GM19324 (cell line): Measurements from ENCODE around the gene PCDH9.
"Not testable (repeated sequence)": the region's sequence is repeated elsewhere in the genome, so short reads cannot be mapped to it uniquely, and the experiment has no call there.

ENCODE experiments used
- ATAC-seq: cut with Tn5 transposase; IDR thresholded peaks from one replicate; pipeline ENCODE4 v1.9.1; 2021; ENCODE audit warnings: mild to moderate bottlenecking, moderate library complexity; ENCODE audit not compliant: unreplicated experiment, low FRiP score

Gene PCDH9

DNA sequence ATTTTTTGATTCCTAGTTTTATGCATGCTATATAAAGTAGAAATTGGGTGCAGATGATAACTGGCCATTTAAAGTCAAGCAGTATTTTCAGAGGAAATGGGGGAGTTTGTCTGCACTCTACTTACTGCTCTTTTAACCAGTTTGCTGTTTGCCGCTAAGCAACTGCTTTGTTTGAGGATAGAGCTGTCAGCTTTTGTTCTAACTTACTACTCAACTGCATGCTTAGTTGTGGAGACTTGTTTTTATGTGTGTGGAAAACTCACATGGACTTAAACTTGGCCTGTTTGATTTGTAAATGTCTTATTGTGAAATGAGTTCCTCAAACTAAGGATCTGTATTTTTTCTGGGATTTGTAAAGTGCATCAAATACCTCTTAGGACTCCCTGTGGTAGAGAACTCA lies 591.1 kb downstream of the PCDH9 start:
- ATAC-seq = no peak

DNA sequence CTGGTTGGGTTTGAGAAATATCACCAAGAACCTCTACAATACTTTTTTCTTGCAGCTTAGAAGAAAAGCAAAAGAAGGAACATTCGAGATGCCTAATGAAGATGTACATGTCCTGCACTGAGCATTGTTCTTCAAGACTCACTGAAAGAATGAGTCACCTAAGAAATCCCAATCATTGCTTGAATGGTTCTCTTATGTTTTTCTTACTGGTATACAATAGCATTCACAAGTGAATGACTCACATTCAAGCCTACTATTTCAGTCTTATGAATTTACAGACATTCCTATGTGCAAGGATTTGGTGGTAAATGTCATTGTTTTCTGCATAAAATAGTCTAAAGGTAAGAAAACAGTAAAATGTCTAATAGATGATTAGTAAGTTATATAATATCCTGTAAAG lies 594.6 kb downstream of the PCDH9 start:
- ATAC-seq = no peak

DNA sequence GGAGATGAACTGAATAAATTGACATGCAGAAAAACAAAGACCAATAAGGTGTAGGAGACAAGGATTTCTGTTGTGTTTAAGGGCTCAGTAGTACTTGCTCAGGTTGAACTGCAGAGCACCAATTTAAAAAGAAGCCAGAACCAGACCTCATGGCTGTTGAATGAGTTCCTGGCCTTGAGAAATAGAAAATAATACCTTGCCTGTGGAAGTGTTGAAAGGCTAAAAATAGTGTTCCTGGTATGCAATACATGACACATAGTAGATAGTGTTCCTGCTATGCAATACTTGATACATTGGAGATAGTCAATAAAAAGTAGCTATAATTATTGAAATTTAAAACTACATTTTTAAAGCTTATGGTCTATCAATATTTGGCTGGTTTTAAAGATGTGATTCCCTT lies 595.8 kb downstream of the PCDH9 start:
- no peak for ATAC-seq

DNA sequence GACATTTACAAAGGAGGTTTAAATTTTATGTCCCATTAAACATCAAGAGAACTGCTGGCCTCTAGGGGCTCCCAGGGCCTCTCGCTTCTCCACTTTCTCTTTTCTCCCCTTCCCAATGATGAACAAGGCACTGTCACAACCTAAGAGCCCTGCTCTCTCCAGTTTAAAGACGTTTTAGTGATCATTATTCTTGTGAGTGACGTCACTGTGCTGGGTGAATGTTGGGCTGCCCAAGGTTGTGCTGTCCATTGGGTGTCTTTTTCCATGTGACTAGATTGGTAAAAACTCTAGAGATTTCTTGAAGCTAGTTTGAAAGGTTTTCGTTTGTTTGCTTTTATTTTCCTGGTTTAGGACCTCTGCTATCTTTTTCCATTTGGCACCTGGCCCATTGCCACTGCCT lies 602.6 kb downstream of the PCDH9 start:
- ATAC-seq = no peak

DNA sequence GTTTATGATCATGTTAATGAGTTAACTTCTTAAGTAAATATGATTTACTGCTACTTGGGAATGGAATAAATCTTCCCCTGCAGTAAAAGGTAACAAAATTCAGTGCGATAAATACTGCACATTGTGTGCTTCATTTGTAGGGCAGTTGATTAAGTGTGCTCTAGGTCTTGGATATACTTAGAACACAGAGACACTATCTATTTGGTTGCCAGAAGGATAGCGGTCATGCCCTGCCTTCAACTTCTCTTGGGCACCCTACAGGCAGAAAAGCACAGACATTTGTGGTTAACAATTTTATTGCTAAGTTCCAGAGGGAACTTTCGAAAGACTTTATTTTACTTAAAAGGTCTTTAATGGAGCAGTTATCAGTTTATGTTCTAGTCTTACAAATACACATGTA lies 605.8 kb downstream of the PCDH9 start:
- ATAC-seq = no peak

GRCh38 chr13:66623129-66623820 lies 606.9 kb downstream of the PCDH9 start:
- ATAC-seq = no peak

GRCh38 chr13:66621906-66622447 lies 608.2 kb downstream of the PCDH9 start:
- not testable (repeated sequence) for ATAC-seq

DNA sequence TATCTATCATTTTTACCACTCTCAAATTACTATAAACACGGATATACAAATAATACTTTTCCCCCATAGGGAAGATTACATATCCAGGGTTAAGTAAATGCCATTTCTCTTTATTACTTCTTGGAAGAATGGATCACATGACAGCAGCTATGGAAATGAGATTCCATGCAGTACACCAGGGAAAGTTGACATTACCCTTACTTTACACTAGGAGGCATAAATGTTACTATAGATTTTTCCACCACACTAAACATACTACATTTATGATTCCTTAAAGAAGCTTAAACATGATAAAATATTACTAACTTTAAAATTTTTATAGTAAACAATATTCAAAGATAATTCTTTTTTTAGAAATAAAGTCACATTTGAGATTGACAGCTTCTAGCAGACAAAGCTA lies 611.4 kb downstream of the PCDH9 start:
- no peak for ATAC-seq

DNA sequence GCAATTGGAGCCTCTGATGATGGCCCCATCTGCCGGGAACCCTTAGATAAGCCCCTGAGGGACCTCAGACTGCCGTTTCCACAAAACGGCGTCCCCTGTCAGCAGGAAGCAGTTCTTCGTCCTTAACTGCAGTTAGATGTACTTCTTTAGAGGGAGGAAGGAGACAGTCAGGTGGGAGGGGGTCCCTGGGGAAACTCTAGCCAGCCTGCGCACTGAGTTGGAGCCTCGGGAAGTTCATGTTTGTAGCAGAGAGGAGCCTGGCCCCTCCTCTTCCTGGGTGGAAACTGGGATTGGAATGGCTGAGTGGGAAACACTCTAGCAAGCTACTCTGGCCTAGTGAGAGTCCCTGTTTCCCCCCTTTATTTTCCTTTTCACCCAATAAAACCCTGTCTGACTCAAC lies 612.4 kb downstream of the PCDH9 start:
- ATAC-seq = no peak

GRCh38 chr13:66612983-66613382 lies 617.2 kb downstream of the PCDH9 start:
- ATAC-seq = no peak

- ATAC-seq = no peak
Observed at GRCh38 chr13:66586489-66586888, 643.6 kb downstream of the PCDH9 start.

DNA sequence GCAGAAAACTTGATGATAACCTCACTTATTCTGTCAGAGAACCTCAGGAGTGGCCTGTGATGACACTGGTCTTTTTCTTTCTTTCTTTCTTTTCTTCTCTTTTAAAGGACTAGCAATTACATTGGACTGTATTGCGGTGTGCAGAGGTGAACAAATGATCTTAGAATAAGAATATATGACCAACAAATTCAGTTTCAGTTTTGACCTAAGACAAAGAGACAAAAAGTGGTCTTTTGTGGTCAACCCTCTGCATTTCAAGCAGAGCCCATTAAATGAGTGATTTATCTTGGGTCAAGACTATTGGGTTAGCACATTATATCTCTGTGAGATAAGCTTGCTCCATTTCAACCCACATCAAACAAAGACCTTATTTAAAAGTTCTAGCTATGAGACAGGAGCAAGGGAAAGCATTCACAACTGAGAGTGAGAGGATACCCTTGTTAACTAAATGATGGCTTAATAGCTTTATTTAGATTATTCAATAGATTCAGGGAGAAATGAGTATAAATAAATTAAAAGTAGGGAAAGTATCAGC lies 644.4 kb downstream of the PCDH9 start:
- no peak for ATAC-seq

- no peak for ATAC-seq
Observed at GRCh38 chr13:66581675-66582074, 648.5 kb downstream of the PCDH9 start.

DNA sequence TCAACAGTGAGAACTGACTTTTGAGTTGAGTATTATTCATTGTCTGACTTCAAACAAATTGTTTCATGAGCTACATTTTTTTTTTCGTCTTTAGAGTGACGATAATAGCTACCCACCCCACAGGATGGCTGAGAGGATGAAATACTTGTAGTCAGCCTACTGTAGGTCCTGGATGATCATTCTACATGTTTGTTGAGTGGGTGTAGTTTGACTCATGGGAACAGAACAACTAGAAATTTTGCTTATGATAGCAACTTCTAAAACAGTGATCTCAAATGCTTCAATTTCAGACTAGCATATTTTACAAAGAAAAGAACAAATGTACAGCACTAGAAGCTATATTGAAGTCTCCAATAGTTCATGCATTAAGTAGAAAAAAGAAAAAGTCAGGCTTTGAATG lies 651.8 kb downstream of the PCDH9 start:
- ATAC-seq = no peak

DNA sequence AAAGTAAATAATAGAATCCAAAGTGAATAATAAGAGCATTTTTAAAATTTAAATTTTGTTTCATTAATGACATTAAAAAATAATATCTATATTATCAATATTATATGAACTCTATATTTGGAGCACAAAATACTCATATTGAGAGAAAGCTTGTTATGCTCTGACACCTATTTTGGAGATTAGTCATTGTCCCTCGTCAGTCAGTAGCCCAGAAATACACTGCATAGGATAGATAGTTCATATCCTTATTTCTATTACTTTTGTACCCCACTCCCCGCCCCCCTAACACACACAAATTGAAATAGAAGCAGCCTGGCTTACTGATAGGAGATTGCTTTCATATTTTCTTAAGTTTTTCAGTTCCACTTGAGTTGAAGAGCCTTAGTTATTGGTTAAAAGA lies 652.8 kb downstream of the PCDH9 start:
- no peak for ATAC-seq

- ATAC-seq = no peak
Observed at GRCh38 chr13:66576381-66576780, 653.8 kb downstream of the PCDH9 start.

- no peak for ATAC-seq
Observed at GRCh38 chr13:66574606-66575005, 655.5 kb downstream of the PCDH9 start.

GRCh38 chr13:66567899-66568612 lies 662.1 kb downstream of the PCDH9 start:
- no peak for ATAC-seq

DNA sequence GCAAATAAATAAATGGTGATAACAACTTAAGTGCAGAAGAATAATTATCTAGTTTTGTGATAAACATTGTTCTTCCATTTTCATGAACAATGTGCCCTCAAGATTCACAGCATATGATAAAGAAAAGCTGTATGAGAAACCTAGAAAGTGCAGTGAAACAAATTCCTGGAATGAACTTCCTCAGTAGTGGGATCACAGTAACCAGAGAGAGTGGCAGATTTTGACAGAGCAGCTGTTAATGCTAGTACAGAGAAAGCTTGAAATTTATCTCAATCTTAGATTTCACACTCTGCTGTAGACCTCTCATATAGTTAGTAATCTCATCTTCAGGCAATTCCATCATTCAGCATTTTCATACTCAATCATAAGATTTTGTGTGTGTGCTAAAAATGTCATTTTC lies 664.9 kb downstream of the PCDH9 start:
- ATAC-seq = no peak

GRCh38 chr13:66563076-66563475 lies 667.1 kb downstream of the PCDH9 start:
- no peak for ATAC-seq

- ATAC-seq = no peak
Observed at GRCh38 chr13:66562054-66562453, 668.1 kb downstream of the PCDH9 start.

GRCh38 chr13:66560991-66561390 lies 669.1 kb downstream of the PCDH9 start:
- ATAC-seq = no peak
